Measurements from ENCODE around the gene RPH3AL. TPM values are rescaled to one million over a fixed set of nuclear protein-coding genes. Genes with fewer than 3 reads are reported as not detected.

The RPH3AL gene
- total RNA-seq, 1 donor from 2014 or later, result 31.5 TPM

DNA sequence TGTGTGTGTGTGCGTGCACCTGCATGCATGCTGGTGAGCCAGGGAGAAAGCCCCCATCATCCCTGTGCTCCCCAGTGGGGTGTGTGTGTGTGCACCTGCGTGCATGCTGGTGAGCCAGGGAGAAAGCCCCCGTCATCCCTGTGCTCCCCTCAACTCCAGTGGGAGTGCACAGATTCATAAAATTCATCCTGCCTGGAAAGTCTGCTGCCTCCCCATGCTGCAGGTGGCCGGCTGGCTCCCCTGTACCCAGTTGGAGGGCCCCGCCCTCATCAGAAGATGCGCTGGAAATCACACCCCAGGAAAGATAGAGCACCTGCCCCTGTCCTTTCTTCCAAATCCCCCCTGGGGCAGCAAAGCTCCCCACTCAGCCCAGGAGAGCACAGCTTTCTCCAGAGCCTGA is 86.4 kb downstream of the RPH3AL start:
- peak; percentile 81 for DNase-seq (ENCODE audit: low spot score)

DNA sequence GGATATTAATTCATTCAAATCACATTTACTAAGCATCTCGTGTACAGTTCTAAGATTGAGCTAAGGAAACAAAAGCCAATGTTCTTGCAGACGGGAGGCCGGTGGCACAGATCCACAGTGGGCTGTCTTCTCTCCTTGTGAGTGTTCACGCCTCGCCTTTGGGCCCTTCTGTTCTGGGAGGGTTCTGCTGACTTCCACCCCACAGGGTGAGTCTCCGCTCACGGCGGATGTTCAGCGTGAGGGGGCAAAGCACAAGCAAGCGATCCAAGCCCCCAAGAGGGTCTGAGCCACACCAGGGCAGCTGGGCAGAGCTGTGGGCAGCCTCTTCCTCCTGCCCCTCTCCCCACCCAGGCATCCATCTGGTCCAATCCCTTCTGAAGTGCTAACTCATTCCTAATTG is 86.9 kb downstream of the RPH3AL start:
- DNase-seq (ENCODE audit: low spot score), result peak; percentile 85

DNA sequence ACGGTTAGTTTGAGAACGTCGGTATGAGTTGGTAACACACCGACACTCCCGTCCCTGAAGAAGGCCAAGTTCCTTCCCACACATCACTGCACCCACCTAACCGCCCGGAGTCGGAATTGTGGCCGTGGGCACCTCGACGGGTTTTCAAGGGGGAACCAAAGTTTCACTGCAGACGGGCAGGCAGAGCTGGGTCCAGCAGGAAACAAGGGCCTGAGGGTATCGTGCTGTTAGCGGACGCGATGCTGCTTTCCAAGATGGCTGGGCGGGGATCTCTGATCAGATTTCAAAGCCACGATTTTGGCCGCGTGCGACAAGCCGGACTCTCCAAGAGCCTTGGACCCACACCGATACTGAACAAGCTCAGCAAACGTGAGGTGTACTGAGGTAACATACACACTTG is 88.8 kb downstream of the RPH3AL start:
- DNase-seq (ENCODE audit: low spot score), result peak; percentile 87

DNA sequence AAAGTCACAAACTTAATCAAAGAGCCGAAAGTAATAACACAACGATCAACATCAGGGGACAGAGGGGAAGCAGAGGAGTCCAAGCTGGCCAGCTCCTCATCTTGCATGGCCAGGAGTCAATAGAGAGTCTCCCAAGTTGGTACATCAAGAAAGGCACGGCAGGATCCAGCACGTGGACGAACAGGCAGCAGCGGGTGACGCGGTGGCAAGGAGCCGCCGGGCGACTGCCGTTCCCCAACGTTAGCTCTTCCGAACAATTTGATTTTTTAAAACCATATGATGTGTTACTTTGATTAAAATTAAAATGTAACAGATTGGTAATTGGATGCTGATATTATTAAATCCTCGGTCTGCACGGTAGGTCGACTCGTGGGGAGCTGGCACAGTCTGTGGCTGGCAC is 89.3 kb downstream of the RPH3AL start:
- DNase-seq (ENCODE audit: low spot score), result no peak

DNA sequence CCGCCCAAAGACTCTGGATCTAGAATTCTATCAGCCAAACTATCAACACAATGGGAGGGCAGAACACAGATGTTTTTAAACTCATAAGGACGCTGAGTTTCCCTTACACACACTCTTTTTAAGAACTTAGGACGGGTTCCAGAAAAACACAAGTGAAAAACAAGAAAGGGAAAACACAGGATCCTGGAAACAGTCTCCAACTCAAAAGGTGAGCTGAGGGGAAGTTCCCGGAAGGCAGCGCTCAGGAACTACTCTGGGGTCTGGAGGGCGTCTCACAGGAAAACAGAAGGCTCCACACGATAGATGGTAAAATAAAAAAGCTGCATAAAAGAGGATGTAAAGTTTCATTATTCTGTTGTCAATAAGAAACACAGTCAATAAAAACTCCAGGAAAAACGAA is 91.0 kb downstream of the RPH3AL start:
- no peak for DNase-seq (ENCODE audit: low spot score)

DNA sequence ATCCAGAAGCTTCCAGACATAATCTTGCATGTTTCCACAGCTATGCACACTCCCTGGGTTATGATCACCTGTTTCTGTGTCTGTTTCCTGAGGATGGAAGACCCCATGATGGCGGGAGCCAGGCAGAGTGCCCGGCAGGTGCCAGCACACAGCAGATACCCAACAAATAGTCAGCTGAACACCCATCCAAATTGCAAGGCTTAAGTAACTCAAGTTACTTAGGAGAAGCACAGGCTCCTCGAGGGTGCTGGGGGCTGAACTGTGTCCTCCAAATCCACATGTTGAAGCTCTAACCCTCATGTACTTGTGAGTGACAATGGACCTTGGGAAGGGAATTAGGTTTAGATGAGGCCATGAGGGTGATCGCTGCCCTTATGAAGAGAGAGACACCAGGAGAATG is 91.7 kb downstream of the RPH3AL start:
- DNase-seq (ENCODE audit: low spot score), result peak; percentile 57

DNA sequence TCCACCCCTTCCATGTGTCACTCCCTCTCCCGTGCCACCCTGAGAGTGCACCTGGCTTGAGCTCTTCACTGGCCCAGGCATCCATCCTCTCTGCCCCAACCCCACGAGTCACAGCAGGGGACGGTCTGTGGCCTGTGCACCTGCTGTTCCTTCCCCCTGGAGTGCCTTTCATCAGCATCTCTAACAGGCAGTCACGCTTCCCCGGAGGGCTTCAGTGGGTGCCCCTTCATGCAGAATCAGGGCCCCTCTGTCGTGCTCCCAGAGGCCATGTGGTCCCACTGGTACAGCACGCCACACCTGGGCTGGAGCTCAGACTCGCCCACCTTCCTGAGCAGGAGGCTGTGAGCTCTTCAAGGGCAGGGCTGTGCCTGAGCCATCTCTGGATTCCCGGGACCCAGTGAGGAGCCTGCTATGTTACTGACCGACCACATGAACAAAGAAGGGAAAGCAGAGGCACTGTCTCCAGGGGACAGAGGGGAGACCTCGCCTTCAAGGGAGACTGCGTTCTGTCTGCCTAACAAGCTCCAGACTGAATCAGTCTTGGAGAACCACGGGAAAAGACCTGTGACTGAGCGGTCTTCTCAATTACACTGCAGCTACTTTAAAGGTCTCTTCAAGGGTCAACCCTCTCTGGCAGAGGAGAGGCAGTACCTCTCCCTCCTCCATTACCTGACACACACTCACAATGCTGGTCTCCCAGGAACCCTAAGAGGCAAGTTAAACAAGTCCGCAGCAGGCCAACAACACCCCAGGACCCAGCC is 92.4 kb downstream of the RPH3AL start:
- peak; percentile 64 for DNase-seq (ENCODE audit: low spot score)

DNA sequence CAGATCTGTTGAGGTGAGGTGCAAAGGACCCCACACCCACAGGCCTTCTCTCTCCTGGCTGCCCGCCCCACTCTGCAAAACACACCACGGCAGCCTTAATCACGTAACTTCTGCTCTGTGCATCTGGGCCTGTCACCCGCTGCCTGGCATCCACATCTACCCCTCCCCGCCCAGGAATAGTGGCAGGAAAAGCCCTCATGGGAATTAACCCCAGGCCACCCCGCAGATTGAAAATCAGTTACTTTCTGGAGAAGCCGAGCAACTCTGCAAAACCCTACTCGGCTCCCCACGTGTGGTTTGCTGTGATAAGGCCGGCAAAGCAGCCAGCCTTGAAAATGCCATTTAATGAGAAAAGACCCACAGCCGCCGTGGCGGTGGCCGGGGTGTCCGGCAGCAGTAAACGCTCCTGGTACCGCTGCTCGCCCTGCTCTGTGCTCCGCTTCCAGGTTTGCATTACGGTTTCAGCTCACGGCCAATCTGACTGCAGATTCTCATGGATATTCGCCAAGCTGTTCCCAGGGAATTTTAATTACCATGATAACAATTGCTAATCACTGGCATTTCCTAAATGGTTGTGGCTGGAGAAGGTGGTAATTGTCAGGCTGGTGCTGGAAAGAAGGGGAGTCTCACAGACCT is 93.1 kb downstream of the RPH3AL start:
- peak; percentile 62 for DNase-seq (ENCODE audit: low spot score)

DNA sequence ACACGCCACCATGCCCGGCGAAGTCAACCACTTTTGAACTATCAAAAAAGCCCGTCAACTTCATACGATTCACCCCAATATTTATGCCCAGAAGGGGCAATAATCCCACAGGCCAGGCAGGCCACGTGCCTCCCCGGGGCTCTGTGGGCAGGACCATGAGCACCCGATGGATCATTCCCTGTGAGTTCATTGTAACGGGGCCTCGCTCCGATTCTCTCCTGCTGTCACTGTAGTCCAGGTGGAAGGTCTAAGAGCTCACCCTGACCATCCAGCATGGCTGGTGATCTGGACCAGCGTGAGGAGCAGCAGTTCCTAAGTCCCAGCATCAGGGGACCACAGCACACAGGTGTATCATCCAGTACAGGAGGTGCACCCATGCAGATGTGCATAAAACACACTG is 93.7 kb downstream of the RPH3AL start:
- peak; percentile 59 for DNase-seq (ENCODE audit: low spot score)

DNA sequence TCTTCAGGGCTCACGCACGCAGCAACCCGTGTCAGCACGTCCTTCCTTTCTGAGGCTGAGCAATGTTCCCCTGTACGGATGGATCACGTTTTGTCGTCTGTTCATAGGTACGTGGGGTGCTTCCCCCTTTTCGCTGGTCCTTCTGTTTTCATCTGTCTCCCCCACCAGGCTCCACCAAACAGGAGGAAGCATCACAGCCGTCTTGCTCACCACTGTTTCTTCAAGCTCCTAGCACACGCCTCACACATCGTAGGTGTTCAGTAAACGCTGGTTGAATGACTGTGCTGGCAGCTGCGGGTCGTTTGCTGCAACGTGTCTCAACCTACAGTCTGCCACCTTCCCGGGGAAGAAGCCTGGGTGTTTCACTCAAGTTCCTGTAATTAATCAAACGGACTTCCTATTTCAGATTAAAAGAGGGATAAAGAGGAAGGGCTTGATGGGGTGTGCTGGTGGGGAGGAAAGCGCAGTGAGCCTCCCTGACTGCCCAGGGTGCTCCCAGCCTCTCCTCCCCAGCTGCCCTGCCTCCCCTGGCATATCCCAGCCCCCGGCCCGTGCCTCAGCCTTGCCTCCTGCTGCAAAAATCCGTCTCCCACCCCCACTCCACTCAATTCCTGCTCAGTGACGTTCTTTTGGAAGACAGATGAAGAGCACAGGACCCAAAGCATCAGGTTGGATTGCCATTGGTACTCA is 94.4 kb downstream of the RPH3AL start:
- peak; percentile 76 for DNase-seq (ENCODE audit: low spot score)

DNA sequence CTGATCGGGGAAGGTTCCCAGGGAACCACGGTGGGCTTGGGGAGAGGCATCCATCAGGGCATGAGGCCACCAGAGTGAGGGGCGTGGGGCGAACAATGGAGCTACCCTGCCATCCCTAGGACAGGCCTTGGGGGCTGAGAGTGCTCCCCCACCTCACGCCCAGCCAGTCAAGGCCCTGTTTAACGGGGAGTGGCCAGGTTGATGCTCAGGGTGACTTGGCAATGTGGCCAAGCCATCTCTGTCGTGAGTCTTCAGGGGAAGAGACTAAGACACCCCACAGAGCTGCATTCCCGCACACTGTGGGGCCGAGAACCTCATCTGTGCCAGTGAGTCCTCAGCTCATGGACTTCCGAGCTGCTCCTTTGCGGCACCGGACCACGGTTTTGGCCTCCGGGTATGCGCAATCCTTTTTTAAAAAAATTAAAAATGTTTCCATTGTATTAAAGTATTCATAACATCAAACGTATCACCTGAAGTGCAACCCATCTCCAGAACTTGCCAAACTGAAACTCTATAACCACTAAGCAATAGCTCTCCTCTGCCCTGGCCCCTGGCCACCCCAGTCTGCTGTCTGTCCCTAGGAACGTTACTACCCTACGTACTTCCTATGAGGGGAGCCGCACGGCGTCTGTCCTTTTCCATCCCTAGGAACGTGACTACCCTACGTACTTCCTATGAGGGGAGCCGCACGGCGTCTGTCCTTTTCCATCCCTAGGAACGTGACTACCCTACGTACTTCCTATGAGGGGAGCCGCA is 99.3 kb downstream of the RPH3AL start:
- peak; percentile 80 for DNase-seq (ENCODE audit: low spot score)

DNA sequence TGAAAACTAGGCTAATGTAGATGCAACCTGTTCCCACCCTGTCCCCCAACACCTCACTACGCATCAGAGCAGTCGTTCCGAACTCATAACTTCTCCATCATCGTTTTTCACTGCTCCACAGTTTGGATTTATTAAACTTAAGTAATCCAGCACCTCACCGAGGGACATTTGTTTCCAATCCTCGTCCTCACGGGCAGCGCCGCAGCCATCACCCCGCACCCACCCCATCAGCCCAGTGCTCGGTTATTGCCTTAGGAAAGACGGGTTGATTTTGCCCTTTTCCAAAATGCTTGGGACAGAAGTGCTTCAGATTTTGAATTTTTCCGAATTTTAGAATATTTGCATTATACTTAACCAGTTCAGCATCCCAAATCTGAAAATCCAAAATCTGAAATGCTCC is 100.2 kb downstream of the RPH3AL start:
- no peak for DNase-seq (ENCODE audit: low spot score)

DNA sequence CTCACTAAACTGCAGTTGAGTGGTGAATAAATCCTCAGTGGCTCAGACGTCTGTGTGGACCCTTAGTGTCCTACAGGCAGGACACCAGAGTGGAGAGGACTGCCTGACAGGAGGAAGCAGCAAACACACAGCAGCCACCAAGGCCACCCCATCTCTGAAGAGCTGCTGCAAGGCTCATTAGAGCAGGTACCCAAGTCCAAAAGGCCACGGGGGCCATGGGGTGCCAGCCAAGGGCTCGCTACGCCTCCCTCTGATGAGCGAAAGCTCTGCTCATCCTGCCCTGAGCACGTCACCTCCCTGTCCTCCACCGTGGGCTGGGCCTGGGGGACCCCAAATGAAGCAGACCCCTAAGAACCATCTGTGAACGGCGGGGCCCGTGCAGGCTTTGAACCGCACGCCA is 101.1 kb downstream of the RPH3AL start:
- DNase-seq (ENCODE audit: low spot score), result peak; percentile 60

DNA sequence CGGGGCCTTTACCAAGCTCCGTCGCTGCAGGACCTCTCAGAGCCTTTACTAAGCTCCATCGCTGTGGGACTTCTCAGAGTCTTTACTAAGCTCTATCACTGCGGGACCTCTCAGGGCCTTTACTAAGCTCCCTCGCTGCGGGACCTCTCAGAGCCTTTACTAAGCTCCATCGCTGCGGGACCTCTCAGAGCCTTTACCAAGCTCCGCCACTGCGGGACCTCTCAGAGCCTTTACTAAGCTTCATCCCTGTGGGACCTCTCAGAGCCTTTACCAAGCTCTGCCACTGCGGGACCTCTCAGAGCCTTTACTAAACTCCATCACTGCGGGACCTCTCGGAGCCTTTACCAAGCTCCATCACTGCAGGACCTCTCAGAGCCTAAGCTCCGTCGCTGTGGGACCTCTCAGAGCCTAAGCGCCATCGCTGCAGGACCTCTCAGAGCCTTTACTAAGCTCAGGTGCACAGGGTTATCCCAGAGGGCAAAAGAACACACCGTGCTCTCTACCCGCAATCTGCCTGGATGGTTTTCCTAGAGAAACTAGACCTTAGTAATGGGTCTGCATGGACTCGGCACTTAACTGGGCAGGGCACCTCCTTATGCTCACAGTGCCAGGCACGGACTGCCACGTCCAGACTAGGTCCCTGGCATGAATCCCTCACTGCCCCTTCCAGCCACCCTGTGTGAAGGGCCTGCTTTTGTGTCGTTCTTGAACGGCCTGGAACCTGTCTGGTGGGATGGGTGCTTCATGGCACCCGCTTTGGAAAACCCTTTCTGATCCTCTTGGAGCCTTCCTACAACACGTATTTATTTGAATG is 101.9 kb downstream of the RPH3AL start:
- peak; percentile 37 for DNase-seq (ENCODE audit: low spot score)

DNA sequence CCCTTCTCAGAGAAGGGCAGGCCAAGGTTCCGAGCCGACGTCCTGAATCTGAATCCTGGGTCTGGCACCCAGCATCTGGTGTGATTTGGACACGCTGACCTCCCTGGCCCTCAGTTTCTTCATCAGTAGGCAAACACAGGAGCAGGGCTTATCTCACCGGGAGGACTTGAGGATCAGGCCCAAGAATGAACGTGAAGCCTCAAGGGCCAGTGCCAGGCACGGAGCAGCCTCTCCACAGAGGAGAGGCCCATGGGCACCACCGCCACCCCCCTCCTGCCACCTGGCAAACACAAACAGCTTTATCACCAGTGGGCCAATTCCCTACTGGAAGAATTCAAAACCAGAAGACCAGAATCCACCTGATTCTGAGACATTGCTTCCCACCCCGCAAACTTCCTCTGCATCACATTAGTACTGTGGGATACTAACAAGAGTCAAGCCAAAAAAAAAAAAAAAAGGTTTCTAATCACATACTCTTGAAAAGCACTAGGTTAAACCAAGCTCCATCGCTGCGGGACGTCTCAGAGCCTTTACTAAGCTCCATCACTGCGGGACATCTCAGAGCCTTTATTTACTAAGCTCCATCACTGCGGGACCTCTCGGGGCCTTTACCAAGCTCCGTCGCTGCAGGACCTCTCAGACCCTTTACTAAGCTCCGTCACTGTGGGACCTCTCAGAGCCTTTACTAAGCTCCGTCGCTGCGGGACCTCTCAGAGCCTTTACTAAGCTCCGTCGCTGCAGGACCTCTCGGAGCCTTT is 103.2 kb downstream of the RPH3AL start:
- DNase-seq (ENCODE audit: low spot score), result peak; percentile 62

DNA sequence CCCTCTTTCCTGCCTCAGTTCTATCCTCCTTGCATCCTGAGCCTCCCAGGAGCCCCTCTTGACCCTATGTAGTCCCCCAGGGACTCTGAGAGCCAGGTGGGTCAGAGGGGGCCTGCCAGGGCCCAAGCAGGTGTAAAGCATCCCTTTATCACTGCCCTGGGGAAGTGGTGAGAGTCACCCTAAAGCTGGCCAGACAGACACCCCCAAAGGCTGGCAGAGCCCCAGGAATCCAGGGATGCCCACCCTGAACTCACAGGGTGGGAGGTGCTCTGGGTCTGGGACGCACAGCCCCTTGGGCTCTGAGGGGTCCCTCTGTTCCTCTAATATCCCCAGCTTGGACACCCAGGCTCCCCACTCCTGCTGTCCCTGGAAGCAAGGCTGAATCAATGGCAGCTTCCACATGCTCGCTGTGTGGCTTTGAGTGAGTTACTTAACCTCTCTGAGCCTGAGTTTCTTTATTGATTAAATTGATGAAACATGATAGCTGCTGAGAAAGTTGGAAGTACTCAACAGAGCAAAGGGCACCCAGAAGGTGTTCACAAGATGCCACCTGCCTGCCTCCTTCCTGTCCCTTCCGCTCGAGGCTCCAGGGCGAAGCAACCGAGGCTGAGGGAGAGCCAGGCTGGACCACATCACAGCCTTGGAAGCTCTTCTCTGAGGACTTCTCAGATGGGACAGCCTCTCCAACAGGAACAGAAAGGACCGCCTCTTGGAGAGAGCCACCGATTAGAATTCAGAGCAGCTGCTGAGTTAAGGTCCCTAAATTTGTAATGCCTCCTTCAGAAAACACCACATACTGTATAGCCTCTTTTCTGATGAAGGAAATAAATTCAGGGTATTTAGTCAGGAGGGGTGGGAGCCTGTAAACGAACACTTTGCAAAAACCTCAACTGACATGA is 104.0 kb downstream of the RPH3AL start:
- DNase-seq (ENCODE audit: low spot score), result peak; percentile 74

DNA sequence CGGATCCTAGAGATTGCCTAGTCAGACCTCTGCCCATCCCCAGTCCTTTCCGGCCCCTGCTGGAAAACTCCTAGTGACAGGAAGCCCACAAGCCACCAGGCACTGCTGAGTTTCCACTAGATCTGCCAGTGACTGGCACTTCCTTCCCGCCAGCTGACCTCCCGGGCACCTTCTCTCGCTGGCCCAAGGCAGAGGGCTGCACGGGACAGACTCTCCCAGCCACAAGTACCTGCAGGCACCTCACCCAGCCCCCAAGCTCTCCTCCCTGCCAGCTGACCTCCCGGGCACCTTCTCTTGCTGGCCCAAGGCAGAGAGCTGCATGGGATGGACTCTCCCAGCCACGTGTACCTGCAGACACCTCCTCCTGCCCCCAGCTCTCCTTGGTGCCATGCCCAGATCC is 104.8 kb downstream of the RPH3AL start:
- DNase-seq (ENCODE audit: low spot score), result peak; percentile 88

DNA sequence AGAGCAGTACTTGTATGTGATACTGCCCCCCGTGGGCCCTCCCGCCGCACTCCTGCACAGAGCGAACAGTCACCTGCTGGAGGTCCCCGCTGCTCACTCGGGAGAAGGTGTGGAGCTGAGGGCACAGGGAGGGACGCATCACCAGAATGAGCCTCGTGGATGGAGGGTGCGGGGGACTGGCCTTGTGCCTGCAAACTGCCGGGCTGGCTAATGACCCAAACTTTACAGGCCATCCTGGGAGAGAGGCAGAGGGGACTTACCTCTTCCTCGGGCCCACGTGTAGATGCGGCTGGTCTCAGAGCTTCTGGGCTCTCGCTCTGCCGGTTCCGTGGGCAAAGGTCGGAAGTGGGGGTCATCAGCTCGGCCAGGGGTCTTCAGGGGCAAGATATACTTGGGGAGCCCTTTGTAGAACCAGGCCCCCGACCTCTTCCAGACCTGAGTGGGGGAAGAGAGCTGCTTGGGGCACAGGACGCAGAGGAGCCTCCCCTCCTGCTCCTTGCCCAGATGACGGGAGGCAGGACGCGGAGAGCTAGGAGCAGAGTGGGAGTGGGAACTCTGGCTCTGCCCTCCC is 105.7 kb downstream of the RPH3AL start:
- DNase-seq (ENCODE audit: low spot score), result peak; percentile 86

DNA sequence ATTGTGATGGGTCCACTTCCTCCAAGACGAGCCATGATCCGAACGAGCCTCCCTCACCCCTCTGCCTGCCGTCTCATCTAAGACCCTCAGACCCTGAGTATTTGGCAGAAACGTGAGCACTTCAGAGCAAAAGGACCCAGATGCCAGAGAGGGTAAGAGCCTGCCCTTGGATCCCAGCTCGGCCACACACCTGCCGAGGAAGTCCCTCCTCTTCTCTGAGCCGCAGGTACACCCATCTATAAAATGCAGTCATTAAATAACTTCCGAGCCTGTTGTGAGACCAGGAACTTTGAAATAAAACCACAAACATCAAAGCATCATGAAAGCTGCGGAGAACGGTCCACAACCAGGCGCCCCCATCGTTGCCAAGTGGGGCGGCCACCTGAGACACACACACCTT is 106.4 kb downstream of the RPH3AL start:
- peak; percentile 47 for DNase-seq (ENCODE audit: low spot score)
